Occipital lobe (tissue), 3 donors: ENCODE results near the gene PCDHAC1. TPM values are rescaled to one million over a fixed set of nuclear protein-coding genes. Genes with fewer than 3 reads are reported as not detected.

Experiments
- DNase-seq: peaks from one replicate; lab custom pipeline; 2025; lab: John Stamatoyannopoulos, UW
- small RNA-seq: library from RNA; depleted of rRNA; stranded (forward); fragments of <200 nt; gene quantifications from one replicate; pipeline ENCODE3, GENCODE V24; 2014
- total RNA-seq: library from RNA; depleted of rRNA; stranded (reverse); fragments of >200 nt; gene quantifications from one replicate; pipeline ENCODE4 v1.2.3, GENCODE V29; 2014

PCDHAC1 gene
- total RNA-seq, 1 donor from 2014 or later = 74.1 TPM

DNA sequence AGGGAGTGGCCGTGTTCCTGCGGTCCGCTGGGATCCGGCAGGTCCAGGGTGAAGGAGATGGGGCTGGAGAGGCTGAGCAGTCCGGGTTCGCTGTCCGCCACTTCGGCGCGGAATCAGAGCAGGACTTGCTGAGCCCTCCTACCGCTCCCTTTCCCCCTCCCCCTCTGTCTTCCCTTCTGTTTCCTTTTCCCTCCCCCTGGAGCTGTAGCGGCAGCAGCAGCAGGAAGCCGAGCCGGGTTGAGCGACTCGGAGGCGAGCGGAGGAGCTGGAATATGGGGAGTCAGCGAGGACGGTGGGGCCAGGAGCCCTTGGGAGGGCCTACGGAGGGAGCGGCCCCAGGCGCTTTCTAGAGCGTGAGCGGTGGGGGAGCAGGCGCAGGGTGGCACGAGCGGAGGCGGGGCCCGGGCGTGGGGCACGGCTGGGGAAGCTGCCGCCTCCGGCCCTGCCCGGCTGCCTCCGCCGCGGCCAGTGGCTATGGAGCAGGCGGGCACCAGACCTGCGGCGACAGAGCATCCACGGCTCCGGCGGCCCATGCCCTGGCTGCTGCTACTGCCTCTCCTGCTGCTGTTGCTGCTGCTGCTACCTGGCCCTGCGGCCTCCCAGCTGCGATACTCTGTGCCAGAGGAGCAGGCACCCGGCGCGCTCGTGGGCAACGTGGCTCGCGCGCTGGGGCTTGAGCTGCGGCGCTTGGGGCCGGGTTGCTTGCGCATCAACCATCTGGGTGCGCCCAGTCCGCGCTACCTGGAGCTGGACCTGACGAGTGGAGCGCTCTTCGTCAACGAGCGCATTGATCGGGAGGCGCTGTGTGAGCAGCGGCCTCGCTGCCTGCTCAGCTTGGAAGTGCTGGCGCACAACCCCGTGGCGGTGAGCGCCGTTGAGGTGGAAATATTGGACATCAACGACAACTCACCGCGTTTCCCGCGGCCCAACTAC is 40.5 kb downstream of the PCDHAC1 start, which contains the start of gene PCDHAC2:
TSS of gene PCDHAC2 (plus strand) at position 184 of the 933 bp plus-strand sequence. CDS start at position 475, 291 bp downstream.
- peak; percentile 70 for DNase-seq

DNA sequence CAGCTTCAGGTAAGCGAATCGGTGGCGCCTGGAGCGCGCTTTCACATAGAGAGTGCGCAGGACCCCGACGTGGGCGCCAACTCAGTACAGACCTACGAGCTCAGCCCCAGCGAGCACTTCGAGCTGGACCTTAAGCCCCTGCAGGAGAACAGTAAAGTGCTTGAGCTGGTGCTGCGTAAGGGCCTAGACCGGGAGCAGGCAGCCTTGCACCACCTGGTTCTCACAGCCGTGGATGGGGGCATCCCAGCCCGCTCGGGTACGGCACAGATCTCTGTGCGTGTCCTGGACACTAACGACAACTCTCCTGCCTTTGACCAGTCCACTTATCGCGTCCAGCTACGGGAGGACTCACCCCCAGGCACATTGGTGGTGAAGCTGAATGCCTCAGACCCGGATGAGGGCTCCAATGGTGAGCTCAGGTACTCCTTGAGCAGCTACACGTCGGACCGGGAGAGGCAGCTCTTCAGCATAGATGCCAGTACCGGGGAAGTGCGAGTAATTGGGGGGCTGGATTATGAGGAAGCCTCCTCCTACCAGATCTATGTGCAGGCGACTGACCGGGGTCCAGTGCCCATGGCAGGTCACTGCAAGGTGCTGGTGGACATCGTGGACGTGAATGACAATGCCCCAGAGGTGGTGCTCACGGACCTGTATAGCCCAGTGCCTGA is 41.3 kb downstream of the PCDHAC1 start:
- DNase-seq = no peak

DNA sequence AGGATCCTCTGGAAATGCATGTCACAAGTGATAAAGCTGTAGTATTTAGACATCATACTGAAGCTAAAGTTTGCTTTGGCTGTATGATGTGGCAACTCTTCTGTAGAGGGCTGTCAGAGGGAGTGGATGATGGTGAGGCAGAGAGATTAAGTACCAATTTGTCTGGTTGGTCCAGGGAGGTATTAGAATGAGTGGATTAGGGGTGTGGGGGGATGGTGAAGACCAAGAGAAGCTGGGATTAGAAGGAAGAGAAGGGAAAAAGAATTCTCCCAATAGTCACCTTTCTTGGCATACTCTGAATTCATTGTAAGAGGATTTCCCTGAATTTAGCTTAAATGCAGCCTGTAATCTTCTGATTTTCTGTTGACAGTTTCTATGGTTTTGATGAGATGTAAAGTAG is 43.8 kb downstream of the PCDHAC1 start:
- DNase-seq = no peak

DNA sequence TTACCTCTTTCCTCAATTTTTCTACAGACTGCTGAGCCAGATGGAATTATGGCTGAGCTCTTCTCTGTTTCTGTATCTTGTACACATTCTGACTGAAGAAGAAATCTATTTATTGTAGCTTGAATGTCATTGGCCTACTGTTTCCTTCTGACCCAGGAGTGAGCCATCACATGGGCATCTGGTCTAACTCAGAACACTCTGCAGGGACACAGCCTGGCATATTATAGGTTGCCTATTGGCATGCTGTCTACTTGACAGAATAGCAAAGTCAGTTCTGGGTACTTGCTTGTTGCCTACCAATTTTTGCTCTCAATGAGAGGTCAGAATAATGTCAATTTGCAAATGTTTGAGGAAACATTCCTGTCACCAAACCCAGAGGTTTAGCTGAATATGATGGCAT is 47.5 kb downstream of the PCDHAC1 start:
- DNase-seq = no peak

DNA sequence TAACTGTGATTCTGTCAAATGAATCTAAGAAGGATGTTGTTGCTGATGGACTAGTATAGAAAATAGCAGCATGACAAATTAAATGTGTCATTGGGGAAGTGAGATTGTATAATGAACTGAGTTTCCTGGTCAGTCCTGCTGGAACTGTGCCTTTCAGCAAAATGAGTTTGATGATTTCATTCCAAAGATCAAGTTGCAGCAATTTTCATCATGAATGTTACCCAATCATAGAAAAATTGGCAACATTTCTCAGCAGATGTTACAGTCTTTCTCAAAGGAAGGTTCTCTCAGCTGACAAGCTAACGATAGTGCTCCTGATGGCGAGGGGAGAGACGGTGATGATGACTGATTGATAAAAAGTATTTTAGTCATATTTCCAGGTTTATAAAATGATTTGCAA is 50.9 kb downstream of the PCDHAC1 start:
- no peak for DNase-seq

DNA sequence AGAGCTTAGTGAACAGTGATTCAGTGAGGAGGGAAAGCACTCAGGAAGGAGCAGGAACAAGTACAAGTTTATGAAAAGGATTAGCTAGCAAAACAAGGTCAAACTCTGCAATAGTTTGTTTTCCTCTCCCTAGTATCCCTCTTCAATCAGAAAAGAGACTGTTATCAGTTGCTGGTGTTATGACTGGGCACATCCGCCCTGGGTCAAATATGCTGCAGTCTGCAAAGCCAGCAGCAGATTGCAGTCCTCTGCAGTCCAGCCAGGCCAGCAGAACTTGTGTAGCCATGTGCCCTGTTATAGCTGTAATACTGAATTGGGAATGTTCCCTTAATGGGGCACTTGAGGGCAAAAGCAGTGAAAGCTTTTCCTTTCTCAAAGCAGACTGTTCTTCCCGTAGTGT is 52.2 kb downstream of the PCDHAC1 start:
- DNase-seq = no peak

DNA sequence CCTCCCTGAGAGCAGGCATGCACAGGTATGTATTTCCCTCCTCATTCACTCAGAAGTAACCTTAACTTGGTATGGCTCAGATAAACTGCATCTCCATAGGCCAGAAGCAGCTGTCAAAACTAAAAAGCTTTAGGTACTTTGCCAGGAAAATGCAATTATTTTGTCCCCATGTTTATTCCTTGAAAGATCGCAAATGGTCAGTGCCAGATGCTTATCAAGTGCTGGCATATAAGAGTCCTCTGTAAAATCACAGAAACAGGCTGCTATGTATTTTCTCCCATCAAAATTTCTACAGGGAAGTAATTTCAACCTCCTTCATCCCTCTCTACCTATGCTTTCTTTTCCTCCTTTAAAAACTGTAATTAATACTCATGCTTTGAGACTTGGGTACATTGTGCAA is 52.9 kb downstream of the PCDHAC1 start:
- DNase-seq = no peak

Small RNA genes lying within 50 kb of the gene (small RNA-seq; reads per million reads assigned to genes)
- not detected for gene AC010223.1

Other genes with a start within 250 kb of the PCDHAC1 start
- 70.7 TPM for gene HARS1, start 234.9 kb upstream of the PCDHAC1 start, total RNA-seq
- gene HARS2, start 234.8 kb upstream of the PCDHAC1 start, total RNA-seq = 31.0 TPM
- gene ZMAT2, start 225.9 kb upstream of the PCDHAC1 start, total RNA-seq = 47.1 TPM
- 6.6 TPM for gene PCDHA1, start 140.2 kb upstream of the PCDHAC1 start, total RNA-seq
- gene PCDHA2, start 131.4 kb upstream of the PCDHAC1 start, total RNA-seq = 11.5 TPM
- gene PCDHA3, start 125.2 kb upstream of the PCDHAC1 start, total RNA-seq = 21.2 TPM
- 18.6 TPM for gene PCDHA4, start 119.2 kb upstream of the PCDHAC1 start, total RNA-seq
- 13.1 TPM for gene PCDHA5, start 104.7 kb upstream of the PCDHAC1 start, total RNA-seq
- gene PCDHA6, start 98.3 kb upstream of the PCDHAC1 start, total RNA-seq = 24.8 TPM
- 18.1 TPM for gene PCDHA7, start 92.0 kb upstream of the PCDHAC1 start, total RNA-seq
- 11.1 TPM for gene PCDHA8, start 85.1 kb upstream of the PCDHAC1 start, total RNA-seq
- gene PCDHA9, start 77.9 kb upstream of the PCDHAC1 start, total RNA-seq = 18.6 TPM
- gene PCDHA10, start 70.4 kb upstream of the PCDHAC1 start, total RNA-seq = 20.3 TPM
- gene PCDHA11, start 57.3 kb upstream of the PCDHAC1 start, total RNA-seq = 38.8 TPM
- 19.8 TPM for gene PCDHA12, start 51.0 kb upstream of the PCDHAC1 start, total RNA-seq
- 20.9 TPM for gene PCDHA13, start 44.2 kb upstream of the PCDHAC1 start, total RNA-seq
- gene PCDHAC2, start 40.2 kb downstream of the PCDHAC1 start, total RNA-seq = 33.5 TPM
- gene PCDHB1, start 125.1 kb downstream of the PCDHAC1 start, total RNA-seq = 0.31 TPM
- 14.2 TPM for gene PCDHB2, start 168.3 kb downstream of the PCDHAC1 start, total RNA-seq
- 10.3 TPM for gene PCDHB3, start 174.2 kb downstream of the PCDHAC1 start, total RNA-seq
- gene PCDHB4, start 195.5 kb downstream of the PCDHAC1 start, total RNA-seq = 4.7 TPM
- 9.7 TPM for gene PCDHB5, start 208.9 kb downstream of the PCDHAC1 start, total RNA-seq
- gene PCDHB6, start 223.8 kb downstream of the PCDHAC1 start, total RNA-seq = 3.1 TPM
- gene PCDHB7, start 246.3 kb downstream of the PCDHAC1 start, total RNA-seq = 13.4 TPM